HAP-1 (cell line): ENCODE measurements around the gene TXNRD2.

ENCODE experiments used
- DNase-seq, 2 experiments: peaks; one replicate each; pipeline ENCODE4 v3.0.0-alpha.2; 2016 to 2020; ENCODE audit warnings: low spot score in 2 of 2
- H3K27me3 ChIP-seq: fragments of 250-450 bp; sonication (Bioruptor Pico); 2 replicates; pipeline ENCODE4 v1.5.1; 2020; ENCODE audit warnings: low read depth, mild to moderate bottlenecking, moderate library complexity
- H3K36me3 ChIP-seq: fragments of 250-450 bp; sonication (Bioruptor Pico); replicated peaks from 2 replicates; pipeline ENCODE4 v1.5.1; 2020; ENCODE audit warnings: mild to moderate bottlenecking
- H3K4me1 ChIP-seq: fragments of 250-450 bp; sonication (Bioruptor Pico); 2 replicates; pipeline ENCODE4 v1.5.1; 2020; ENCODE audit warnings: mild to moderate bottlenecking
- H3K4me3 ChIP-seq: fragments of 250-450 bp; sonication (Bioruptor Pico); 2 replicates; pipeline ENCODE4 v1.5.1; 2020; ENCODE audit warnings: mild to moderate bottlenecking, moderate library complexity
- H3K9me3 ChIP-seq: fragments of 250-450 bp; sonication (Bioruptor Pico); 2 replicates; pipeline ENCODE4 v1.5.1; 2020; ENCODE audit warnings: mild to moderate bottlenecking, moderate library complexity
- in situ Hi-C: fragments of 300-500 bp; cut with MboI; formaldehyde crosslinking; loops from 3 replicates; pipeline ENCODE4 v1.14.3; 2020; ENCODE audit warnings: low sequenced_read_pairs, inconsistent platforms, mixed read lengths

The TXNRD2 gene

DNA sequence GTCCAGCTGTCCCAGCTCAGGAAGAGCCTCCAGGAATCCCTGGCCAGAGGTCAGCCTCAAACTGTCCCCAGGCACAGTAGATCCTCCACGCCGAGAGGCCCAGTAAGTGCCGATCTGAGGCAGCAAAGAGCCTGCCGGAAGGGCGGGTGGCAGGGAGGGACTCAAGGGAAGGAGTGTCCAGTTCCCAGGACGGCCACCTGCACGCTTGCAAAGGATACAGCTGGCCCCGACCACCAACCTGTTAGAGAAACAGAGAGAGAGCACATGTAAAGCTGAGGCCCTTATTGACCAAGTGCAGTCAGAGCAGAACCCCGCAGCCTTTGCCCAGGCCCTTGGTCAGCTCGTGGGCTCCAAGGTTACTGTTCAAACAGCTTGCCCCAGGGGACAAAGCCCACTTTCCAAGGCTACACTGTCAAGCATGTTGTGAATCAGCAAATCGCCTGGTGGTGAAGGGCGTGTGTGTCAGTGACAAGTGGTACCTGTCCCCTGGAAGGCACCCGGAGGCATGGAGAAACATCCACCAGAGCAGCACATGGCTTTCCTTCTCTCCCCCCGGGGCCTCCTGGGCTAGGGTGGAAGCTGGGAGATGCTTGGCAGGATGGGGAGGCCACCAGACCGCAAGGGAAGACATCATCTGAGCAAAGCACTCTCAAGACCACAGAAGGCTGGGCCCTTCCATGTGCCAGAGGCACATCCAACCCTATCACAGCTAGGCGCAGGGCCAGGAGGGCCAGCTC, 42.6 kb downstream of the TXNRD2 start:
- no peaks in the 10 kb centered on the region; the same call in 1 of the 2 replicates for H3K36me3 ChIP-seq
- DNase-seq: no peak
- no peak overlapping the region for H3K4me3 ChIP-seq
- H3K9me3 ChIP-seq: no peaks in the 10 kb centered on the region
- H3K4me1 ChIP-seq: no peaks in the 10 kb centered on the region
- no peaks in the 10 kb centered on the region for H3K27me3 ChIP-seq
- in situ Hi-C loops: no loop called here

DNA sequence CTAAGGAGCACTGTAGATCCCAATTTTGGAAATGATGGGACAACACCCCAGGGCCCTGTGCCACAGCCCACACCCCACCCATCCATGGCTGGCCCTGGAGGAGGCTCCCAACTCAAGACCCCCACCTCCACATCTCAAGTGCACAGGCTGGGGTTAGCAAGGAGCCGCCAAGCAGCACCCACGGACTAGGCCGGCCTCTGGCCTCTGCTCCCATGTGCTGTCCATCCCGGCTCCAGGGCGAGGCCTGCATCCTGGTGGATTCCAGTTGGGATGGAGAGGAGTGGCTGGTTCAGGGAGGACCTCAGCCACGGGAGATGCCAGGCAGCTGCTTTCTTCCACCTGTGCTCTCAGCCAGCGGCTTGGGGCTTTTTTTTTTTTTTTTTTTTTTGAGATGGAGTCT, 43.5 kb downstream of the TXNRD2 start:
- no peak for DNase-seq
- in situ Hi-C loops: no loop called here
- Histone ChIP-seq H3K9me3 (no peaks in the 10 kb centered on the region), H3K4me3 (no peak overlapping the region), H3K4me1 (no peaks in the 10 kb centered on the region), H3K36me3 (no peaks in the 10 kb centered on the region; the same call in 1 of the 2 replicates), H3K27me3 (no peaks in the 10 kb centered on the region)

DNA sequence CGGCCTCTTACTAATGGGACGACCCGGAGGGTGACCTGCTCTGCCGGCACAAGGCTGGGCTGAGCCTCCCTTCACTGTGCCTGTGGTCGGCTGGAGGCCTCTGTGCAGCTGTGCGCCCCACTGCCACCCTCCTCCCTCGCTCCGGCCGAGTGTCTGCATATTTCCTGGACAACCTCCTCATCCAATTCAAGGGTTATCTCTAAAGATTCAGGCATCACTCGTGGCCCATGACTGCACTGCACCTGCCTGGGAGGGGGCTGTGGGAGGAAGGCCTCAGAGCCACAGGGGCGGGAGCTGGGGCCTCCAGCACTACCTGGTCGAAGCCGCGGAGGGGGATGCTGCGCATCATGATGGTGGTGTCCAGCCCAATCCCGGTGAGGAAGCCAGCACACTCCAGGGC, 43.9 kb downstream of the TXNRD2 start:
- H3K9me3 ChIP-seq: no peaks in the 10 kb centered on the region
- H3K4me1 ChIP-seq: no peaks in the 10 kb centered on the region
- H3K4me3 ChIP-seq: no peak overlapping the region
- no peak for DNase-seq
- in situ Hi-C loops: no loop called here
- no peaks in the 10 kb centered on the region; the same call in 1 of the 2 replicates for H3K36me3 ChIP-seq
- H3K27me3 ChIP-seq: no peaks in the 10 kb centered on the region

DNA sequence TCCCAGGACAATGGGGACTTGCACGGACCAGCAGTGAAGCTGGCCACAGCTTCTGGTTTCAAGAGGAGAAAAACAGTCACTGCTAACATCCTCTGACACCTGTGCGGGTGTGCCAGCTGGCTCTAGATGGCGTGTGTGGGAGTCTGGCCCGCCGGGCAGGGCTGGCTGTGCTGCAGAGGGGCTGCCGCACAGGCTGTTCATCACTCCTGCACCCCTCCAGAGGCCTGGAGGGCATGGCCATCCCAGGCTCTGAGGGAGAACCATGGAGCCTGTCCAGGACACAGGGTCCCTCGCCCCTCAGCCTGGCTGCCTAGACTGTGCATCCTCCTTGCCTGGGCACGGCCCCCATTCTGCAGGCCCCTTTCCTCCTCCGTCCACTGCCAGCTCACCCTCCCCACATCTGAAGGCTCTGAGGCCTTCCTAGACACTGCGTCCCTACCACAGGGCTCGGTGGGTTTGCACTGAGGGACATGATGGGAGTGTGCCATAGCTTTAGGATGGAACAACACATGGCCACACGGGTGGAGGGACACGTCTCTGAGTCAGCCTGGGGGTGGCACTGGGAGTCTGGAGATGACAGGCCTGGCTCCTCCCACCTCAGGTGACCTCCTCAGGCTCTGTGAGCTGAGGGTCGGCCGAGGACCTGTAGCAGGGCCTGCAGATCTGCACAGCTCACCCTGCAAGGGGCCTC, 44.8 kb downstream of the TXNRD2 start:
- in situ Hi-C loops: no loop called here
- DNase-seq: no peak
- no peaks in the 10 kb centered on the region for H3K9me3 ChIP-seq

DNA sequence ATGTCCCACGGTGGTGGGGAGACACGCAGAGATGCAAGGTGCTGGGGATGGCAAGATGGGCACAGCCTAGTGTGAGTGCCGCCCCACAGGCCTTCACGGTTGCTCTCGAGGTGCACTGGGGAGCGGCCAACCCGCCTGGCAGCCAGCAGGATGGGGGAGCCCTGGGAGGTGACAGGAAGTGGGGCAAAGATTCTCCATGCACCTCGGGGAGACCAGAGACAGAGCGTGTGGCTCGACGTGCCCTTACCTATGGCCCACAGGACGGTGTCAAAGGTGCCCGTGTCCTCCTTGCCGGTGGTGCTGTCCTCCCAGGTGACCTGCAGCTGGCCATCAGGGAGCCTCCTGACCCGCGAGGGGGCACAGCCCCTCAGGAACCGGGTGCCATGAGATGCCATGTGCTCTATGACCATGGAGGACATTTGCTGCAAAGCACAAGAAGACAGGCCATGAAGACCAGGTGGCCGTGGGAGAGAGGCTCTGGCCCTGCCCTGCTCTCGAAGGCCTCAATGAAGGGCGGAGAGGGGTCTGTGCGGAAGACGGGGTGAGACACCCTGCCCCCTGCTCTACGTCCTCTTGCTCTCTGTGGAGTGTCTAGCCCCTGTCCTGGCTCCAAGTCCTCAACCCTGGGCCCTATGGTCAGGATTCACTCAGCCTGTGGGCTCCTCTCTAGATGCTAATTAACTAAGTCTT, 46.3 kb downstream of the TXNRD2 start:
- no peak for DNase-seq
- Histone ChIP-seq H3K36me3 (no peaks in the 10 kb centered on the region; the same call in 1 of the 2 replicates), H3K4me1 (peaks cover 7% of the 10 kb centered on the region), H3K4me3 (no peak overlapping the region), H3K27me3 (no peaks in the 10 kb centered on the region), H3K9me3 (no peaks in the 10 kb centered on the region)
- in situ Hi-C loops: no loop called here

More for the DNA sequence above, 44.8 kb downstream of the TXNRD2 start:
- Histone ChIP-seq H3K4me1 (peaks cover 1% of the 10 kb centered on the region), H3K27me3 (no peaks in the 10 kb centered on the region), H3K36me3 (no peaks in the 10 kb centered on the region; the same call in 1 of the 2 replicates), H3K4me3 (no peak overlapping the region)

DNA sequence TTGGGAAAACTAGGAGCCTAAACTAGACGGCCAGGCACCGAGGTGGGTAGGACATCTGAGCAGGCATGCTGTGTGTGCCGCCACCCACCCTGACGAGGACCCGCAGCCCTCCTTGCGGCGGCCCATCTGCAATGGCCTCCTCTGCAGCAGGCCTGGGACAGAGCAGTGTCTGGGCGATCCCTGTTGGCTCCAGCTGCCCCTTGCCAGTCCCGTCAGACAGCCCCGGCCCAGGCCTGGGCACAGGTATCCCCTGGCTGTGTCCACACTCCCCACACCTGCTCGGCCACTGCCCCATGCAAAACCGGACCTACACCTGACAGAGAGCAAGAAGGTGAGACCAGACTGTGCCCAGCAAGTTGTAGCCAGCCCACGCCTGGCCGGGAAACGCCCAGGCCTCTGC, 48.3 kb downstream of the TXNRD2 start:
- no peaks in the 10 kb centered on the region; the same call in 1 of the 2 replicates for H3K36me3 ChIP-seq
- no peak overlapping the region for H3K4me3 ChIP-seq
- DNase-seq: no peak
- in situ Hi-C loops: no loop called here
- peaks cover 7% of the 10 kb centered on the region for H3K4me1 ChIP-seq
- H3K9me3 ChIP-seq: no peaks in the 10 kb centered on the region
- H3K27me3 ChIP-seq: no peaks in the 10 kb centered on the region

DNA sequence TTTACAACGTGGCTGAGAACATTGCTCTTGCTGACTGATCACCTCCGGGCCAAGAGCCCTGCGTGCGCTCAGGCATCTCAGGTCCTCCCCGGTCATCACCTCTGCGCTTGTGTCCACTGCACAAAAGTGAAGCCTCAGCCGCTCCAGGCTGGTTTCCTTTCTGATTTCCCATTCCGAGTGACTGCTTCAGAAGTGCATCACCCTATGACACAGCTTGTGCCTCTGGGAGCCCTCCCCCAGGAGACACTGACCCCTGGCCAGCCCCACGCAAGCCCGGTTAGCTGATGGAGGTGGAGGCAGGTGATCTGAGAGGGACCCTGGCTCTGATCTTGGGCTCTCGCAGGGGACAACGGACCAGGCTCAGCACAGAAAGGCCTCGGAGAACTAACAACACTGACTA, 48.7 kb downstream of the TXNRD2 start:
- H3K9me3 ChIP-seq: no peaks in the 10 kb centered on the region
- no peak for DNase-seq
- no peaks in the 10 kb centered on the region; the same call in 1 of the 2 replicates for H3K36me3 ChIP-seq
- H3K4me3 ChIP-seq: no peak overlapping the region
- H3K27me3 ChIP-seq: no peaks in the 10 kb centered on the region
- peaks cover 7% of the 10 kb centered on the region for H3K4me1 ChIP-seq
- in situ Hi-C loops: no loop called here

DNA sequence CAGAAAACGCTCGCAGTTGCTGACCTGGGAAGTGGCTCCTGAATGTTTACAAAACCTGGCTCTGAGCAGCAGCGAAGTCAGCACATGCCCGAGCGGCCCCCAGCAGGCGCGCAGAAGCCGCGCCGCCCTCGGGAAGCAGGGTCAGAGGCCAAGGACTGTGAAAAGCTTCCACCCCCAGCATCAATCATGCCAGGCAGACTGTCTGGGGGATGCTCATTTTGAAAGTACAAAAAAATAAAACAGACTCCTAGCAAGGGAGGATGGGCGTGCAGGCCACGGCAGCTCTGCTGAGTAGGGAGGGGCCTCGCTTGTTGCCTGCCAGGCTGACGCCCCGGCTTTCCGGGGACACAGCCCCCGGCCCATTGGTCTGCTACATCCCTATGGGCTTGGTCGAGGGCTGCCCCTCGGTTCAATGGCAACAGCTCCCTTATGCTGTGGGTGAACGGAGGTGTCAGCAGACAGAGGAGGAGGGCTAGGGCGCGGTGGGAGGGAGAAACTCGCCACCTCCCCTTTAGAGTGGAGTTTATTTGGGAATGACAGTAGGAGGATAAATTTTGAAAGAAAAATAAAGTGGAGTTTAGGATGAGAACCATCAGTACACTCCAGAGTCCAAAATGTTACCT, 49.2 kb downstream of the TXNRD2 start:
- Histone ChIP-seq H3K9me3 (no peaks in the 10 kb centered on the region), H3K36me3 (no peaks in the 10 kb centered on the region; the same call in 1 of the 2 replicates), H3K4me3 (no peak overlapping the region), H3K4me1 (peaks cover 7% of the 10 kb centered on the region), H3K27me3 (no peaks in the 10 kb centered on the region)
- no peak for DNase-seq
- in situ Hi-C loops: no loop called here

DNA sequence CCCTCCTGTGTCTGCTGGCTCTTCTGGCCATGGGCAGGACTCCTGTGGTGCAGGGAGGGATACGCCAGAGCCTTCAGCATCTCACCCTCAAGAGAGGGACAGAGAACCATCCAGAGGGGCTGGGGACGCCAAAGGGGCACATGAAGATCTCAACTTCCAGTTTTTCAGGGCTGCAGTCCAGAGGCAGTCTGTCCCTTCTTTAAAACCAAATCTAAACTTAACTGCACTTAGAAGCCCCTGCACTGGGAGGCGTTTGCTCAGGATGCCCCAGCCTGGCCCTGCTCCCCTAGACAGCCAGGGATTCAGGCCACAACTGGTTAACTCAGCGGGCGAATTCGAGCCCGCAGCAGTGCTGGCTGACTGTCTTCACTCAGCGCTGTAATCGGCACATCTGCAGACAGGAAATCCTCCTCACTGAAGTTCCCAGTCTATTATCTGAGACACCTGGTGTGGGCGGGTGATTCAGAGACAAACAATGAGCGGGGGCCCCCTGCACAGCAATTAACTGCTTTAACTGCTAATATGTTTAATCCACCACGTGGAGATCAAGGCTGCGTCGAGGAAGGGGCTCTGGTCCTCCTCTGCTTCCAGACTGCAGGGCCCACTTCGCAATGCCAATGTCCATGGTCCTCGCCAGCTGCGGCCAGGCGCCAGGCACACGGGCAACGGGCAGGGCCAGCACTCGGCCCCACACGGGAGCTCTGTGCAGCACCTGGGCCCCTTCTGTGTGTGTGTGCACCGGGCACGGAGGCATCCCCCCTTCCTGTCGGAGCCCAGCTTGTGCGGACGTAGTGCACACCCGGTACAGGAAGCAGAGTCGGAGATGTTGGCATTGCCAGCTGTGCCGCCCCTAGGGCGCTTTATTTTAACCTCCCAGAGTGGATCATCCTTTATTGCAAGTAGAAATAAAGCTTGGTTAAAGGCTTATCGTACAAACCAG, 50.0 kb downstream of the TXNRD2 start:
- DNase-seq: peak; percentile 36 to 66
- in situ Hi-C loops: no loop called here
- Histone ChIP-seq H3K27me3 (no peaks in the 10 kb centered on the region), H3K36me3 (no peaks in the 10 kb centered on the region; the same call in 1 of the 2 replicates), H3K9me3 (no peaks in the 10 kb centered on the region), H3K4me1 (peaks cover 7% of the 10 kb centered on the region), H3K4me3 (no peak overlapping the region)

DNA sequence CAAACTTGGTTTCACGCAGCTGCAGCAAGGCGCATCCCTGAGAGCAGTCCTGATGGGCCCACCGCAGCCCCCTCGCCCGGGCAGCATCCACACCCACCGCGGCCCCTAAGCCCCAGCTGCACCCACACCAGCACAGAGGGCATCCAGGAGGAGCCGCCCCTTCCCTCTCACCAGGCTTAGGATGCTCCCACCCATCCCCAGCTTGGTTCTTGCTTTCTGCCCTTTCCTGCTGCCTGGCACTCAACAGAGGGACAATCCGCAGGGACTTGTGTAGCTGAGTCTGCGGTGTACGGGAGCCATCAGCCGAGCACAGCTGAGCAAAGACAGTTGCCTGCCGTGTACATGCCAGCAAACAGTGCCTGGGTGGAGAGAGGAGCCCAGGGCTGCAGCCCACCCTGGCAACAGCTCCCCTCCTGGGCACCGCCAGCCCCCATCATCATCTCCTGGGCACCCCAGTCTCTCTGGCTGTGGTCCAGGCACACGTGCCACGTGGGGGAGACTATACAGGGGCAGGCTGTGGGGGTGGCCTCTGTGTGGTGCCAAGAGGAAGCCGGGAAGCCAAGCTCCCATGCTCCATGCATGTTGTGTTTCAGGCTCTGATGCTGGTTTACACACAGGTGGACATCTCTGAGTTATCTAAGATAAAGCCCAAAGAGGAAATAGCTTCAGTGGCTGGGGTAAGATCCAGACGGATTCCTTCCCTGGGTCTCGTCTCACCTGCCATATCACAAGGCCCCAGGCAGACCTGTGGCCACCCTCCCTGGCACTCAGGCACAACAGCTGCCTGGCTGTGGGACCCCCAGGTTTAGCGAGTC, 50.9 kb downstream of the TXNRD2 start:
- Histone ChIP-seq H3K36me3 (no peaks in the 10 kb centered on the region; the same call in 1 of the 2 replicates), H3K27me3 (no peaks in the 10 kb centered on the region), H3K9me3 (no peaks in the 10 kb centered on the region), H3K4me3 (no peak overlapping the region), H3K4me1 (peaks cover 7% of the 10 kb centered on the region)
- DNase-seq: no peak
- in situ Hi-C loops: no loop called here

DNA sequence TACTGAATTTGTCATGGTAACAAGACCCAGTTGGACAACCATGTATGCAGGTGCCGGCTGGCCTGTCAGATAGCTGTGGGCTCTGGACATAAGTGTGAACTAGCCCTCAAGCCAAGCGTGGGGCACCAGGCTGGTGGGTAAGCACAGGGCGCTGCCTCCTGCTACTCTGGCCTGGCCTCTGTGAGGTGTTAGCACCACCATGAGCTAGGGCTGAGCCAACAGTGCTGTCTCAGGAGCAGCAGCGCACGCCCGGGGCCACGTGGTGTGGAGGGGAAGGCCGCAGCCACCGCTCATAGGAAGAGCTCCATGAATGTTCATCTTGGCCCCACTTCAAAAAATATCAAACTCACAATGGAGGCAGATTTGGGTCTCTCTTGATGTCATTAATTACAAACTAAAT, 51.7 kb downstream of the TXNRD2 start:
- Histone ChIP-seq H3K27me3 (no peaks in the 10 kb centered on the region), H3K36me3 (no peaks in the 10 kb centered on the region; the same call in 1 of the 2 replicates), H3K9me3 (no peaks in the 10 kb centered on the region), H3K4me1 (peaks cover 7% of the 10 kb centered on the region), H3K4me3 (no peak overlapping the region)
- no peak for DNase-seq
- in situ Hi-C loops: no loop called here

DNA sequence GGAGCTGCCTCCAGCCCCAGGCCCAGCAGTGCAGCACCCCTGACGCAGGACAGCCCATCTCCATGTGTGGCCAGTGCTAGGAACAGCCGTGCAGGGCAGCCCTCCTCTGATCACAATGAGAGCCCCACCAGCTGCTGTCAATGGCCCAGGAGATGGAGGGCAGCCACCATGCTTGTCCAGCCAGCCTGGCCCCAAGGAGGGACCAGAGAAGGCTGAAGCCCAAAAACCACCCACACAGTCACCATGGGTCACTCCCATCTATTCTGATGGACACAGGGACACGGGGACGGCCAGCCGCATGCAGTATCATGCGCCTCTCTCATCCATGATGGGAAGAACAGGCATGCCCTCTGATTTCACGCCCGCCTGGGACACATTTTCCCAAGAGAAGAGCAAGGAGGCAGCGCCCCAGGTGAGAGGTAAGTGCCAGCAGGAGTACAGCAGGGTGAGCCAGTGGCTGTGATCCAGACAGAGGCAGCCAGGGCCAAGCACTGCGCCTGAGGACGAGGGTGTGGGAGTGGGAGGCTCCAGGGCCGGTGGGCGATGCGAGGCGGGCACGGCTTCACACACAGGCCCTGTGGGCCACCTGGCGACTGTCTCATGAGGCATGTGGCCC, 53.4 kb downstream of the TXNRD2 start:
- Histone ChIP-seq H3K36me3 (no peaks in the 10 kb centered on the region), H3K4me3 (no peak overlapping the region), H3K4me1 (peaks cover 7% of the 10 kb centered on the region), H3K9me3 (no peaks in the 10 kb centered on the region), H3K27me3 (no peaks in the 10 kb centered on the region)
- no peak for DNase-seq
- in situ Hi-C loops: no loop called here
